Transverse colon (tissue), 4 donors: Measurements from ENCODE around the gene LY86. TPM values are rescaled to one million over a fixed set of nuclear protein-coding genes. Genes with fewer than 3 reads are reported as not detected.

Experiments
- DNase-seq: peaks from one replicate; pipeline ENCODE4 v3.0.0-alpha.2; 2019
- H3K27ac ChIP-seq, 4 donors: fragments of 200-600 bp; sonication (generic); 2 replicates each; pipeline ENCODE4 v1.5.1; 2016 to 2018; ENCODE audit warnings: inconsistent platforms in 4 of 4
- H3K27me3 ChIP-seq: fragments of 200-600 bp; sonication (generic); 2 replicates; pipeline ENCODE4 v1.5.1; 2017; ENCODE audit warnings: inconsistent platforms
- H3K36me3 ChIP-seq, 4 donors: fragments of 200-600 bp; sonication (generic); 2 replicates each; pipeline ENCODE4 v1.5.1; 2017 to 2019; ENCODE audit warnings: inconsistent platforms in 4 of 4
- H3K4me1 ChIP-seq, 4 donors: fragments of 200-600 bp; sonication (generic); 2 replicates each; pipeline ENCODE4 v1.5.1; 2017 to 2020; ENCODE audit warnings: inconsistent platforms in 4 of 4
- H3K4me3 ChIP-seq, 4 donors: fragments of 200-600 bp; sonication (generic); 1 replicate in 1 of 4; 2 replicates in 3 of 4; pipeline versions ENCODE4 v1.5.1 to v1.6.1; 2017 to 2019; ENCODE audit warnings: inconsistent platforms in 4 of 4
- H3K9me3 ChIP-seq, 2 donors: fragments of 200-600 bp; sonication (generic); 2 replicates each; pipeline ENCODE4 v1.5.1; 2017 to 2019; ENCODE audit warnings: inconsistent platforms in 2 of 2
- EP300 ChIP-seq: sonication (generic); formaldehyde crosslinking; IDR thresholded peaks from one replicate; pipeline ENCODE4 v1.6.1; 2017; ENCODE audit warnings: antibody characterized with exemption, low read depth
- POLR2A ChIP-seq: fragments of 450-650 bp; IDR thresholded peaks from one replicate; pipeline ENCODE4 v1.6.1; 2016; ENCODE audit warnings: antibody characterized with exemption, mild to moderate bottlenecking, moderate library complexity
- POLR2AphosphoS5 ChIP-seq, 3 donors: sonication (generic); formaldehyde crosslinking; IDR thresholded peaks; one replicate each; pipeline ENCODE4 v1.6.1; 2016; ENCODE audit warnings: antibody characterized with exemption in 3 of 3
- WGBS, 2 donors: methylation state at CpG; one replicate each; pipeline ENCODE4 v1.1.5; 2018; ENCODE audit warnings: low coverage in 1 of 2; 5-methylcytosine and 5-hydroxymethylcytosine counted together
- in situ Hi-C, 4 donors: fragments of 200-750 bp; cut with MboI; loops; one replicate each; pipeline versions ENCODE4 v1.15.0 to v1.15.1; 2017; ENCODE audit warnings: low sequenced_read_pairs in 3 of 4, low pct_ligation_motif_present in 1 of 4, low pct_unique_long_range_greater_than_20kb in 1 of 4
- intact Hi-C: fragments of 100-400 bp; cut with DNase I; formaldehyde crosslinking; loops from one replicate; pipeline ENCODE4 v1.15.1; 2023; ENCODE audit warnings: low total_unique reads
- total RNA-seq, 4 donors: library from RNA; depleted of rRNA; stranded (reverse); fragments of >200 nt; gene quantifications; one replicate each; pipeline ENCODE4 v1.1.0, GENCODE V29; 2016
- TF ChIP-seq, protein P1 (sequence below), 5 experiments: fragments of 200-600 bp in 3 of 5; fragments of 450-650 bp in 2 of 5; sonication (generic) in 3 of 5; IDR thresholded peaks; 1 replicate in 2 of 5; 2 replicates in 3 of 5; pipeline ENCODE4 v1.5.1; 2016 to 2017; ENCODE audit warnings: antibody characterized with exemption in 5 of 5, inconsistent platforms in 3 of 5, mild to moderate bottlenecking in 2 of 5, moderate library complexity in 1 of 5

LY86 gene
- total RNA-seq, 4 donors from 2014 or later, result 10.0 TPM; not detected in 3

GRCh38 chr6:6620766-6621425 is 32.4 kb downstream of the LY86 start:
- DNase-seq, result no peak
- no peaks in the 10 kb centered on the region for H3K36me3 ChIP-seq
- H3K4me1 ChIP-seq, result no peaks in the 10 kb centered on the region
- 73 to 90% methylated on average over 4 to 9 of the region's 9 CpGs for WGBS, 2 donors
- no peak for TF ChIP-seq EP300
- no peak for TF ChIP-seq POLR2A
- TF ChIP-seq, protein P1, sequence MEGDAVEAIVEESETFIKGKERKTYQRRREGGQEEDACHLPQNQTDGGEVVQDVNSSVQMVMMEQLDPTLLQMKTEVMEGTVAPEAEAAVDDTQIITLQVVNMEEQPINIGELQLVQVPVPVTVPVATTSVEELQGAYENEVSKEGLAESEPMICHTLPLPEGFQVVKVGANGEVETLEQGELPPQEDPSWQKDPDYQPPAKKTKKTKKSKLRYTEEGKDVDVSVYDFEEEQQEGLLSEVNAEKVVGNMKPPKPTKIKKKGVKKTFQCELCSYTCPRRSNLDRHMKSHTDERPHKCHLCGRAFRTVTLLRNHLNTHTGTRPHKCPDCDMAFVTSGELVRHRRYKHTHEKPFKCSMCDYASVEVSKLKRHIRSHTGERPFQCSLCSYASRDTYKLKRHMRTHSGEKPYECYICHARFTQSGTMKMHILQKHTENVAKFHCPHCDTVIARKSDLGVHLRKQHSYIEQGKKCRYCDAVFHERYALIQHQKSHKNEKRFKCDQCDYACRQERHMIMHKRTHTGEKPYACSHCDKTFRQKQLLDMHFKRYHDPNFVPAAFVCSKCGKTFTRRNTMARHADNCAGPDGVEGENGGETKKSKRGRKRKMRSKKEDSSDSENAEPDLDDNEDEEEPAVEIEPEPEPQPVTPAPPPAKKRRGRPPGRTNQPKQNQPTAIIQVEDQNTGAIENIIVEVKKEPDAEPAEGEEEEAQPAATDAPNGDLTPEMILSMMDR (IDR thresholded peaks at IDR 0.05), result no peak
- no peak for TF ChIP-seq POLR2AphosphoS5 (IDR thresholded peaks at IDR 0.05)
- in situ Hi-C loops, result no loop called here
- H3K27me3 ChIP-seq, result no peaks in the 10 kb centered on the region
- H3K27ac ChIP-seq, result no peak overlapping the region
- no peaks in the 10 kb centered on the region for H3K9me3 ChIP-seq
- intact Hi-C loops, result loop anchor here (5.0 kb wide), 1 partner anchor 561 kb away; no protein-coding TSS in a partner anchor
- no peak overlapping the region for H3K4me3 ChIP-seq

DNA sequence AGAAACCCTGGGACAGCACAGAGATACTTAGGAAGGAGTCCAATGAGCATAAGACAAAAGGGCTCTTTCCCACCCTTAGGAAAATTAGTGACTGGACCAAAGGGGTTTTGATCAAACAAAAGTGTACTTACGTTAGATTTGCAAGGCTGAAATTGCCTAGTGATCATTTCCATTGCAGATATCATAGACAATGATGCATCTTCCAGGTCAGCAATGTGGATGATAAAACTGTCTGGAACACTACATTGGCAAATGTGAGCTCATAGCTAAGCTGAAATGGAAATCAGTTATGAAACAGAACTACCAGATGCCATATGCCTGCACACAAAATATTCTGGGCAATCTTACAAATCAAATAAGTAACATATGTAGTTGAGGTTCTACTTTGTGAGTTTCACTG is 34.0 kb downstream of the LY86 start:
- Histone ChIP-seq H3K4me1 (no peaks in the 10 kb centered on the region), H3K27me3 (no peaks in the 10 kb centered on the region), H3K9me3 (no peaks in the 10 kb centered on the region), H3K36me3 (no peaks in the 10 kb centered on the region), H3K27ac (no peak overlapping the region), H3K4me3 (no peak overlapping the region)
- in situ Hi-C loops (no loop called here), intact Hi-C loops (loop anchor here (5.0 kb wide), 1 partner anchor 560 kb away; no protein-coding TSS in a partner anchor)
- TF ChIP-seq POLR2A (no peak), POLR2AphosphoS5 (IDR thresholded peaks at IDR 0.05) (no peak), EP300 (no peak)
- TF ChIP-seq, protein P1 (IDR thresholded peaks at IDR 0.05), result no peak
- WGBS, 2 donors, result 67 to 90% methylated on average over 1 of the region's 1 CpG
- no peak for DNase-seq

GRCh38 chr6:6623553-6623952 is 35.0 kb downstream of the LY86 start:
- Histone ChIP-seq H3K4me1 (no peaks in the 10 kb centered on the region), H3K4me3 (no peak overlapping the region), H3K9me3 (no peaks in the 10 kb centered on the region), H3K27ac (no peak overlapping the region), H3K36me3 (no peaks in the 10 kb centered on the region), H3K27me3 (no peaks in the 10 kb centered on the region)
- intact Hi-C loops, result loop anchor here (5.0 kb wide), 1 partner anchor 559 kb away; no protein-coding TSS in a partner anchor
- in situ Hi-C loops, result no loop called here
- no peak for DNase-seq
- WGBS, 2 donors, result 48 to 71% methylated on average over 1 of the region's 1 CpG
- no peak for TF ChIP-seq EP300
- TF ChIP-seq POLR2AphosphoS5 (IDR thresholded peaks at IDR 0.05), result no peak
- TF ChIP-seq, protein P1 (IDR thresholded peaks at IDR 0.05), result no peak
- TF ChIP-seq POLR2A, result no peak

DNA sequence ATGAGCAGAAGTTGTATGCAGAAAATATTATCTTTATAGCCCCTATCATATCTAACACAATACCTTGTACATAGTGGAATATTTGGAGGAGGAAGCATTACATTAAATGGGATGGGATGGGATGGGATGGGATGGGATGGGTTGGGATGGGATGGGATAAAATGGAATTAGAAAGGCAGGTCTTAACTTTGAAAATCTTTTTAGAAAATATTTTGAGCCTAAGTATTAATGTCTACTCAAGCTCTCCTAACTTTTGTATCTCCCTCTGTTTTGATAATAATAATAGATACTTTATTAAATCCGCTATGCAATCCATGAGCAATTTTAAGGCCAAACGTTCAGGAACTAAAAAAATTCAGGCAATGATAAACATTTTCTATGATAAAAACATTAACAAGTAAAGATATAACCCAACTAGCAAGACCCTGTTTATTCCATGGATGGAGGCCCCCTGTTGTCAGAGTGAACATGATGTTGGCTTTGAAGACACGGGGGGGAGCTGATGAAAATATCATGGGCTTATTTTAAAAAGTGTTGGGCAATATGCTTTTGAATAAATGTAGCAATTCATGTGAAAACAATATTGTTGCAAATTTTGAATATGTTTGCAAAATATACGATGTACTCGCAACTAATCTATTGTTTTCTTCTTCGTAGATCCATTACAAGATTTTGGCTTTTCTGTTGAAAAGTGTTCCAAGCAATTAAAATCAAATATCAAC is 35.9 kb downstream of the LY86 start:
- intact Hi-C loops (loop anchor here (5.0 kb wide), 1 partner anchor 558 kb away; no protein-coding TSS in a partner anchor), in situ Hi-C loops (no loop called here)
- DNase-seq, result no peak
- 83 to 84% methylated on average over 6 of the region's 6 CpGs for WGBS, 2 donors
- Histone ChIP-seq H3K27ac (no peak overlapping the region), H3K4me3 (no peak overlapping the region), H3K4me1 (no peaks in the 10 kb centered on the region), H3K27me3 (no peaks in the 10 kb centered on the region), H3K36me3 (no peaks in the 10 kb centered on the region), H3K9me3 (no peaks in the 10 kb centered on the region)
- no peak for TF ChIP-seq POLR2A
